ENCODE results near the gene CSTPP1.
A peak's percentile ranks its signal among the peaks of the same experiment; 100 is the strongest.

CSTPP1 gene

DNA sequence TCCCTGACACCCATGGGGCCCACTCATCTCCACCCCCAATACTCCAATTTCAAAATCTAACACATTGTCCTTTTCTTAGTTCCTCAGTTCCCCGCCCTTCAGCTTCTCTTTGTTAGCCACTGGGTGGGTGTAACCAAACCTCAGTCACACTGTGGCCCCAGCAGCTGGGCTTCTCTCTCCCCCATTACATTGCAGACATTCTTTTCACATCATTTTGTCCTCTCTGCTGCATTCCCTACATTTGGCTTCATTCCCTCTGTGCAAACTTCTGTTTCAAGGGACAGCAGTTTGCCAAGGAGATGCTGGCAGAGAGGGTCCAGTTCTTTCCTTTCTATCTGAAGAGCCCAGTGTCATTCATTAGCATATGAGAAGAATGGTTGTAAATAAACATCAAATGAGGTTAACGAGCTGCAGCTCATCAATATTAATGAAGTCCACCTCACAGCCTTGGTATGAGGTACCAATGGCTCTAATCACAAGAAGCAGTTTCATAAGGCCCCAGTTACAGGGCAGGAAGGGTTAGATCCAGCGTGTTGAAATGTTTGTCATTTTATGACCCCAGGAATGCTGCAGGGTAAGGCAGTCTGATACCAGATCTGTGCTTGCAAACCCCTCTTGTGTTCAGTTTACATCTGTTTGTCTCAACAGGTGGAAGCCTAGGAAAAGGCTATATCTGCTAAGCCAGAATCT, 167.8 kb downstream of the CSTPP1 start:
- peaks cover 4% of the 10 kb centered on the region; the same call in 1 of the 2 replicates for H3K79me2 ChIP-seq (ENCODE audit: control insufficient read depth, low read length)
- H3K36me3 ChIP-seq (ENCODE audit: control insufficient read depth, low read length) = no peaks in the 10 kb centered on the region
- no peaks in the 10 kb centered on the region for H4K20me1 ChIP-seq (ENCODE audit: control insufficient read depth, insufficient read depth, low read depth, low read length)
- H3F3A ChIP-seq (ENCODE audit: control insufficient read depth, insufficient read depth) = 0 out of 2 replicates have a peak, but pooled peaks cover 4% of the 10 kb centered on the region
- no peaks in the 10 kb centered on the region for H3K9me3 ChIP-seq (ENCODE audit: control insufficient read depth, insufficient read depth, low read length)
- TF ChIP-seq, protein P1, sequence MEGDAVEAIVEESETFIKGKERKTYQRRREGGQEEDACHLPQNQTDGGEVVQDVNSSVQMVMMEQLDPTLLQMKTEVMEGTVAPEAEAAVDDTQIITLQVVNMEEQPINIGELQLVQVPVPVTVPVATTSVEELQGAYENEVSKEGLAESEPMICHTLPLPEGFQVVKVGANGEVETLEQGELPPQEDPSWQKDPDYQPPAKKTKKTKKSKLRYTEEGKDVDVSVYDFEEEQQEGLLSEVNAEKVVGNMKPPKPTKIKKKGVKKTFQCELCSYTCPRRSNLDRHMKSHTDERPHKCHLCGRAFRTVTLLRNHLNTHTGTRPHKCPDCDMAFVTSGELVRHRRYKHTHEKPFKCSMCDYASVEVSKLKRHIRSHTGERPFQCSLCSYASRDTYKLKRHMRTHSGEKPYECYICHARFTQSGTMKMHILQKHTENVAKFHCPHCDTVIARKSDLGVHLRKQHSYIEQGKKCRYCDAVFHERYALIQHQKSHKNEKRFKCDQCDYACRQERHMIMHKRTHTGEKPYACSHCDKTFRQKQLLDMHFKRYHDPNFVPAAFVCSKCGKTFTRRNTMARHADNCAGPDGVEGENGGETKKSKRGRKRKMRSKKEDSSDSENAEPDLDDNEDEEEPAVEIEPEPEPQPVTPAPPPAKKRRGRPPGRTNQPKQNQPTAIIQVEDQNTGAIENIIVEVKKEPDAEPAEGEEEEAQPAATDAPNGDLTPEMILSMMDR (IDR thresholded peaks at IDR 0.05; ENCODE audit: low read depth, low read length, poor library complexity, severe bottlenecking) = no peak
- no peak for TF ChIP-seq EZH2phosphoT487 (IDR thresholded peaks at IDR 0.05; ENCODE audit: borderline replicate concordance, low read length)
- H3K27ac ChIP-seq (ENCODE audit: low read depth, low read length) = no peak overlapping the region
- H3K4me3 ChIP-seq (ENCODE audit: low read length) = no peak overlapping the region
- H3K4me2 ChIP-seq (ENCODE audit: low read length) = no peak overlapping the region
- no peaks in the 10 kb centered on the region for H3K9me2 ChIP-seq (replicated peaks; ENCODE audit: control insufficient read depth, low read length)
- H3K4me1 ChIP-seq (ENCODE audit: control insufficient read depth, low read length) = peaks cover 53% of the 10 kb centered on the region
- H3K27me3 ChIP-seq (ENCODE audit: control insufficient read depth, low read length) = no peaks in the 10 kb centered on the region

DNA sequence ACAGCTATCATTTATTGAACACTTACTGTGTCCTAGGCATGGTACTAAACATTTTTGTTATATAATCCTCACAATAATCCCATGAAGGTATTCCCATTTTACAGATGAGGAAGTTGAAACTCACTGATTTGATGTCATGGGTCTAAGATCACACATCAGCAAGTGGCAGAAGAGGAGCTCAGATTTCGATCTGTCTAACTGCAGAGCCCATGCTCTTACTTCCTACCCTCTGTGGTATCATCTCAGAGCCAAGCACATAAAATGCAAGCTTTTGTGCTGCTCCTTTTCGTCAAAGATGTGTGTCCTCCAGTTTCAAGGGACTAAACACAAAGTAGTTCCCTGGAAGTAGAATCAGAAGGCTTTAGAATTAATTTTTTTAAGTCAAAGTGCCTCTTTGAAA, 169.0 kb downstream of the CSTPP1 start:
- Histone ChIP-seq H3K4me2 (ENCODE audit: low read length) (peak overlapping the region; percentile 83), H3K4me1 (ENCODE audit: control insufficient read depth, low read length) (peaks cover 64% of the 10 kb centered on the region), H3K27me3 (ENCODE audit: control insufficient read depth, low read length) (no peaks in the 10 kb centered on the region), H3F3A (ENCODE audit: control insufficient read depth, insufficient read depth) (peaks cover 9% of the 10 kb centered on the region; the same call in 1 of the 2 replicates), H3K9me3 (ENCODE audit: control insufficient read depth, insufficient read depth, low read length) (no peaks in the 10 kb centered on the region), H3K27ac (ENCODE audit: low read depth, low read length) (peak overlapping the region; percentile 22; the same call in 1 of the 2 replicates), H3K4me3 (ENCODE audit: low read length) (0 out of 2 replicates have a peak overlapping the region, but pooled peaks have one; percentile 8), H3K9me2 (replicated peaks; ENCODE audit: control insufficient read depth, low read length) (no peaks in the 10 kb centered on the region), H4K20me1 (ENCODE audit: control insufficient read depth, insufficient read depth, low read depth, low read length) (no peaks in the 10 kb centered on the region), H3K79me2 (ENCODE audit: control insufficient read depth, low read length) (peaks cover 4% of the 10 kb centered on the region; the same call in 1 of the 2 replicates), H3K36me3 (ENCODE audit: control insufficient read depth, low read length) (no peaks in the 10 kb centered on the region)
- no peak for TF ChIP-seq EZH2phosphoT487 (IDR thresholded peaks at IDR 0.05; ENCODE audit: borderline replicate concordance, low read length)
- TF ChIP-seq, protein P1 (IDR thresholded peaks at IDR 0.05; ENCODE audit: low read depth, low read length, poor library complexity, severe bottlenecking) = no peak

DNA sequence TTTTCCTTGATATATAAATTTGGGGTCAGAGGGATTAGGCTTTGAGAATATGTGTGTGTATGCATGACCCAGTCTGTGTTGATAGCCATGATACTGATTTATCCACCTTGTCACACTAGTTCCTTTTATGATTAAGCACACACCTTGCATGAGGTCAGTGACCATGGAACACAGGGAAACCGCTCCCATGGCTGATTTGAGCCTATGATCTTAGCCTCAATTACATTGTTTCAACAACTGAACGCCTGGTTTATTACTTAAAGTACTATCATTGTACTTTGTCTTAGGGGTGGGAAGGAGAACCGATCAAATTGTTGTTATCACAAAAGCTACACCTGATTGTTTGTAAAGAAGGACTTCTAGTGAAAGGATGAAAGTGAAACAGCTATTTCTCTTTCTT, 169.4 kb downstream of the CSTPP1 start:
- 0 out of 2 replicates have a peak overlapping the region, but pooled peaks have one; percentile 8 for H3K4me3 ChIP-seq (ENCODE audit: low read length)
- H3K27ac ChIP-seq (ENCODE audit: low read depth, low read length) = peak overlapping the region; percentile 22; the same call in 1 of the 2 replicates
- H3K79me2 ChIP-seq (ENCODE audit: control insufficient read depth, low read length) = peaks cover 4% of the 10 kb centered on the region; the same call in 1 of the 2 replicates
- no peaks in the 10 kb centered on the region for H3K27me3 ChIP-seq (ENCODE audit: control insufficient read depth, low read length)
- H3F3A ChIP-seq (ENCODE audit: control insufficient read depth, insufficient read depth) = peaks cover 11% of the 10 kb centered on the region
- peak overlapping the region; percentile 83 for H3K4me2 ChIP-seq (ENCODE audit: low read length)
- H3K9me3 ChIP-seq (ENCODE audit: control insufficient read depth, insufficient read depth, low read length) = no peaks in the 10 kb centered on the region
- no peaks in the 10 kb centered on the region for H4K20me1 ChIP-seq (ENCODE audit: control insufficient read depth, insufficient read depth, low read depth, low read length)
- TF ChIP-seq, protein P1 (IDR thresholded peaks at IDR 0.05; ENCODE audit: low read depth, low read length, poor library complexity, severe bottlenecking) = no peak
- no peak for TF ChIP-seq EZH2phosphoT487 (IDR thresholded peaks at IDR 0.05; ENCODE audit: borderline replicate concordance, low read length)
- H3K4me1 ChIP-seq (ENCODE audit: control insufficient read depth, low read length) = peaks cover 68% of the 10 kb centered on the region
- H3K9me2 ChIP-seq (replicated peaks; ENCODE audit: control insufficient read depth, low read length) = no peaks in the 10 kb centered on the region
- no peaks in the 10 kb centered on the region for H3K36me3 ChIP-seq (ENCODE audit: control insufficient read depth, low read length)

Data from DOHH2 (cell line).